Fibroblast of villous mesenchyme (primary cell): ENCODE results near the gene CDK9. TPM values are rescaled to one million over a fixed set of nuclear protein-coding genes. Genes with fewer than 3 reads are reported as not detected.

ENCODE experiments used
- DNase-seq: peaks from one replicate; pipeline ENCODE4 v3.0.0-alpha.2; 2010; ENCODE audit warnings: low read depth
- H3K4me3 ChIP-seq: 2 replicates; pipeline ENCODE4 v1.5.1; 2011; ENCODE audit warnings: low read depth, mild to moderate bottlenecking, low read length
- total RNA-seq: library from RNA; depleted of rRNA; stranded (reverse); fragments of >200 nt; gene quantifications from 2 replicates; pipeline ENCODE4 v1.2.3, GENCODE V29; 2012
- TF ChIP-seq, protein P1 (sequence below): IDR thresholded peaks from 2 replicates; pipeline ENCODE4 v1.5.1; 2012; ENCODE audit warnings: low read depth, mild to moderate bottlenecking, low read length; ENCODE audit not compliant: insufficient read depth

The CDK9 gene
- total RNA-seq, 1 donor: 50.1 TPM

GRCh38 chr9:127788337-127789011 lies 2.6 kb downstream of the CDK9 start:
- H3K4me3 ChIP-seq: no peak overlapping the region
- TF ChIP-seq, protein P1, sequence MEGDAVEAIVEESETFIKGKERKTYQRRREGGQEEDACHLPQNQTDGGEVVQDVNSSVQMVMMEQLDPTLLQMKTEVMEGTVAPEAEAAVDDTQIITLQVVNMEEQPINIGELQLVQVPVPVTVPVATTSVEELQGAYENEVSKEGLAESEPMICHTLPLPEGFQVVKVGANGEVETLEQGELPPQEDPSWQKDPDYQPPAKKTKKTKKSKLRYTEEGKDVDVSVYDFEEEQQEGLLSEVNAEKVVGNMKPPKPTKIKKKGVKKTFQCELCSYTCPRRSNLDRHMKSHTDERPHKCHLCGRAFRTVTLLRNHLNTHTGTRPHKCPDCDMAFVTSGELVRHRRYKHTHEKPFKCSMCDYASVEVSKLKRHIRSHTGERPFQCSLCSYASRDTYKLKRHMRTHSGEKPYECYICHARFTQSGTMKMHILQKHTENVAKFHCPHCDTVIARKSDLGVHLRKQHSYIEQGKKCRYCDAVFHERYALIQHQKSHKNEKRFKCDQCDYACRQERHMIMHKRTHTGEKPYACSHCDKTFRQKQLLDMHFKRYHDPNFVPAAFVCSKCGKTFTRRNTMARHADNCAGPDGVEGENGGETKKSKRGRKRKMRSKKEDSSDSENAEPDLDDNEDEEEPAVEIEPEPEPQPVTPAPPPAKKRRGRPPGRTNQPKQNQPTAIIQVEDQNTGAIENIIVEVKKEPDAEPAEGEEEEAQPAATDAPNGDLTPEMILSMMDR: no peak
- DNase-seq: no peak

GRCh38 chr9:127789179-127789578 lies 3.3 kb downstream of the CDK9 start:
- no peak overlapping the region for H3K4me3 ChIP-seq
- TF ChIP-seq, protein P1: no peak
- DNase-seq: no peak

DNA sequence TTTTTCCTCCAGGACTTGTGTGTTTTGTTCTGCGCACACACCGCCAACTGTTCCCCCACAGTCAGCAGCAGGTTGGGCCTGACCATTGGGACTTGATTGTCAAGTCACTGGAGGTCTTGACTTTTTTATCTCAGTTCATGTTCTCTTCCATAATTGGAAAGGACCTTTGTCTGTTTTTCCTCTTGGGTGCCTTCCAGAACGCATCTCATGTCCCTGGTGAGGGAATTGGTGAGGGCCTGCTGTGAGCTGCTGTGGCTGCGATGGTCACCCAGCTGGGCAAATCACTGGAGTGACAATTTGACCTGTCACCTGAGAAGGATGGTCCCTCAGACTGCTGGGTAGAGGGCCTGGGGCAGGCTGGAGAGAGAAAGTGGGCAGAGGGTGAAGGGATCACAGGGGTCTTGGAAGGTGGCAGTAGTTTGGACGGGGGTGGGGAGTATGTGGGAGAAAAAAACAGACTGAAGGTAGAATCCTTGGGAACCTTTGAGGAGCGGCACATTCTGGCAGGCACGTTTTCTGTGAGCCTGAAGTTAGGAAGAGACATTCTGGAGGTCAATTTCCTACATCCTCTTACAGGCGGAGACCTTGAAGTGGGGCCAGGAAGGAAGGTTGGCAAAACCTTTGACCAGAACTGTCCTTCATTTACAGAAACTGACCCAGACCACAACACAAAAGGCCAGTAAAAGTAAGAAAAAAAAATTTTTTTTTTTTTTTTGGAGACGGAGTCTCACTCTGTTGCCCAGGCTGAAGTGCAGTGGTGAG lies 4.4 kb downstream of the CDK9 start:
- no peak overlapping the region for H3K4me3 ChIP-seq
- TF ChIP-seq, protein P1: no peak
- no peak for DNase-seq

DNA sequence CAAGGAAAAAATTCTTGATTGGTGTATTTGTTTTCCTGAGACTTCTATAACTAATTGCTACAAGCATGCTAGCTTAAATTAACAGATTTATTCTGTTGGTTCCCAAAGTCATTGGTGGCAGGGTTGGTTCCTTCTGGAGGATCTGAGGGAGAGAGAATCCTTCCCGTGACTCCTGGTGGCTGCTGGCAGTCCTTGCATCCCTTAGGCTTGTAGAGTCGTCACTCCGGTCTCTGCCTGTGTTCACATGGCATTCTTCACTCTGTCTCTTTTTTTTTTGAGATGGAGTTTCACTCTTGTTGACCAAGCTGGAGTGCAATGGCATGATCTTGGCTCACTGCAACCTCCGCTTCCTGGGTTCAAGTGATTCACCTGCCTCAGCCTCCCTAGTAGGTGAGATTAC lies 5.3 kb downstream of the CDK9 start:
- no peak overlapping the region for H3K4me3 ChIP-seq
- TF ChIP-seq, protein P1: no peak
- no peak for DNase-seq

GRCh38 chr9:127792417-127793031 lies 6.7 kb downstream of the CDK9 start:
- TF ChIP-seq, protein P1: no peak
- DNase-seq: no peak
- no peak overlapping the region for H3K4me3 ChIP-seq

- TF ChIP-seq, protein P1: no peak
- no peak for DNase-seq
- H3K4me3 ChIP-seq: no peak overlapping the region
Measured at GRCh38 chr9:127793093-127793708, 7.4 kb downstream of the CDK9 start.
